IPS DF 4.7 (cell line): ENCODE results near the gene LRRC59.

Experiments
- DNase-seq: peaks from one replicate; pipeline ENCODE4 v3.0.0-alpha.2; 2013; ENCODE audit warnings: low spot score; ENCODE audit errors: extremely low read depth

Gene LRRC59

DNA sequence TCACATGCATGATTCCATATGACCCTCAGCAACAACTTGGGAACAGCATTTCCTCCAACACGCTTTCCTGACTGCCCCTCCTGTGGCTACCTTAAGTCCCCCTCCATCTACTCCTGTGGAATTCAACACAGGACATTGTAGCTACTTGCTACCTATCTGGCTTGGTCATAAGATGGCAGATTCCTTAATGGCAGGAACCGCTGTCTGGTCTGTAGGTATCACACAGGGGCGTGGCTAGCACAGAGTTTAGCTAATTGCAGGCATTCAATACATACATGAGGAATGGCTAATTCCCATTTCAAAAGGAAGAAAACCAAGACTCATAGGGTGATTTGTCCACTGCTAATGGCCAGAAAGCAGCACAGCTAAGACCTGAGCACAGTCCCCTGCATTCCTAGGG lies 8.6 kb downstream of the LRRC59 start:
- DNase-seq, result no peak

DNA sequence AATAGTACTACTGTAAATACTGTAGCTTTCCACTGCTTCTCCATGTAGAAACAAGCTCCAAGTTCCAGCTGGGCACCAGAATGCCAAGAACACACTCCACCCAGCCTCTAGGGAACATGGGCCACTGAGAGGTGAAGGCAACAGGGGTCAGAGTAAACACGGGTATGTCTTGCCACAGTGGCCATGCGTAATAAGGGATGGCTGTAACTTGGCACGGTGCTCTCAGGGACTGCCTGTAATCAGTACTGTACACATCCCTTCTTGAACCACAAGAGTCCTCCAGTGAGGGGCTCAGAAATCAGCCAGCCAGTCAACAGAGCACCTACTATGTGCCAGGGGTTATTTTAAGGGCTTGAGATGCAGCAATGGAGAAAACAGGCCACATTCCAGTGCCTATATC lies 10.8 kb downstream of the LRRC59 start:
- DNase-seq, result no peak

DNA sequence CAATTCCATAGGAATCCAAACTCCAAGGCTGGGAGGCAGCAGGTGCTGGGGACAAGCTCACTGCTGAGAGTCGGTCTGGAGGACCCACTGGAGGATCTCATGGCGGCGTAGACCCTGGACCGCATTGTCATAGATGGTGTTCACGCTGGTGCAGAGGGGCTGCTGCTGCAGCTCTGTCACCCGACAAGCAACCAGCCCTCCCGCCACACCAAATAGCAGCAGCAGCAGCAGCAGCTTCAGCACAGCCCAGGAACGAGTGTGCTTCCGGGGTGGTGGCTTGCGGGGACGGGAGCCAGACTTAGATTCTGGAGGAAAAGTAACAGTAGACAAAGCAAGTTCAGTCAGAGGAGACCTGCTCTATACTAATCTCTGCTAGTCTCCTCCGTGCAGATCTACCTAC lies 14.4 kb downstream of the LRRC59 start:
- DNase-seq, result no peak

DNA sequence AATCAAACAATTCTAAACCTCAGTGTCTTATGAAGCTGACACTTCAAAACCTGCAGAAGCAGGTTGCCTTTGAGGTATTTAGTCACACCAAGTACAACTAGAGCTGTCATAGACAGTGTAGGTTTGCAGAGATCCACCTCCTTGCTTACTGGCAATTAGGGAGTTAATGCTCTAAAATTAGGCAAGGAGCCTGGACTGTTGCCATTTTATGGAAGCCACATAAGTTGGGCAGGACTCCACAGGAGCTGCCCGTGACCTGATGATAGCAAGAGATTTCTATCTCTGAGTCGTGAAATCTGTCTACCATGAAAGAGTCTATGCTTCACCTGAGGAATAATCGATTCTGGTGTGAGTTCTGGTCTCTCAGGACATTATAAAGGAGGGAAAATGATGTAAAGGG lies 15.4 kb downstream of the LRRC59 start:
- no peak for DNase-seq

DNA sequence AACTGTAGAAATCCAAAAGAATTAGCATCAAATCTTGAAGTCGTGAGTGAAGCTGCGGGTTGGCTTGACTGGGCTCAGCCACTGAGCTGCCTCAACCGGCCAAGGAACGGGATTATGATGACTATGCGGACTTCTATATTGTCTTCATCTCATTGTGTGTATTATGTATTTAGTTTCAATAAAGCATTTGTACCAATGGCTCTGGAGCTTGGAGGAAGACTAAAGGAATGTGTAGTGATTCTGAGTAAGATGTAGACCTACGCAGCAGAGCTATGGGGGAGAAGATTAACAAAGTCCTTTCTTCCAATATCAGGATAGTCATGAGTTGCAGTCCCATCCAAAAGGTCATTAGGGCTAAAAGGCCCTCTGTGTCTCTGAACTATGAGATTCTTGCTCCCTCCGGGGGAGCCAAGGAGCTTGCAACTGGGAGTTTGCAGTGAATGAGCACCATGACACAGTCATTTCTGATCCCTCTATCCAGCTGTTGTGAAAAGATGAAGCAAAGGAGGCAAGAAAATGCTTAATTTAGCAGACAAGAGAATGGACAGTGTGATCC lies 16.0 kb downstream of the LRRC59 start:
- DNase-seq, result no peak

DNA sequence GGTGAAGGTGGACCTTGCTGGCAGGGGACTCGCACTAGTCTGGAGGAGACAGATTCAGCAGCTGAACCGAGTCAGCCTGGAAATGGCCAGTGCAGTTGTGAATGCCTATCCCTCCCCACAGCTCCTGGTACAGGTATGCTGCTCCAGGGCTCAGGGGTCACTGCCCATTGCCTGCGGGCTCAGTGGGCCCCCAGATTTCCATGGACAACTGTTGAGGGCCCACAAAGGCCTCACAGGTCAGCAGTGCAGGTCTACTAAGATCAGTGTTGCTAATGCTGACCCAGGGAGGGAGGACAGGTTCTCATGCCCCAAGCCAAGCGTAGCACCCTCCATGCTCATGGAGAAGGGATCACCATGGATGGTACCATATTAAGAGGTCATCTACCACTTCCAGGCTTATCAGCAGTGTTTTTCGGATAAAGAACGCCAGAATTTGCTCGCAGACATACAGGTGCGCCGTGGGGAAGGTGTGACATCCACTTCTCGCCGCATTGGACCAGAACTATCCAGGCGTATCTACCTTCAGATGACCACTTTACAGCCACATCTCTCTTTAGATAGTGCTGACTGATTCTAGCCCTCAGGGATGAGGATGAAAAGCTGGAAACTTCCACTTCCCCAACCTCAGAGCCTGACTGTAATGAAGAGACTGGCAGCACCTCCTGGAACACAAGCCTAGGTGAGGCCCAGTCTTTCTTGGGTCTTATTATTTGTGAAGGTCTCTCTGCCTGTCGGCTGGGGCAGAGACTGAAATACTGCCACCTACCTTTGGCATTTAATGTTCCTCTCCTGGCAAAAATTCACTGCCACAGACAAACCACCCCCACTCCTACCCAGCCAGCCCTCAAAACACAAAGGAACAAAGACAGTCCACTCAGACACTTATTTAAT lies 16.7 kb downstream of the LRRC59 start:
- no peak for DNase-seq

DNA sequence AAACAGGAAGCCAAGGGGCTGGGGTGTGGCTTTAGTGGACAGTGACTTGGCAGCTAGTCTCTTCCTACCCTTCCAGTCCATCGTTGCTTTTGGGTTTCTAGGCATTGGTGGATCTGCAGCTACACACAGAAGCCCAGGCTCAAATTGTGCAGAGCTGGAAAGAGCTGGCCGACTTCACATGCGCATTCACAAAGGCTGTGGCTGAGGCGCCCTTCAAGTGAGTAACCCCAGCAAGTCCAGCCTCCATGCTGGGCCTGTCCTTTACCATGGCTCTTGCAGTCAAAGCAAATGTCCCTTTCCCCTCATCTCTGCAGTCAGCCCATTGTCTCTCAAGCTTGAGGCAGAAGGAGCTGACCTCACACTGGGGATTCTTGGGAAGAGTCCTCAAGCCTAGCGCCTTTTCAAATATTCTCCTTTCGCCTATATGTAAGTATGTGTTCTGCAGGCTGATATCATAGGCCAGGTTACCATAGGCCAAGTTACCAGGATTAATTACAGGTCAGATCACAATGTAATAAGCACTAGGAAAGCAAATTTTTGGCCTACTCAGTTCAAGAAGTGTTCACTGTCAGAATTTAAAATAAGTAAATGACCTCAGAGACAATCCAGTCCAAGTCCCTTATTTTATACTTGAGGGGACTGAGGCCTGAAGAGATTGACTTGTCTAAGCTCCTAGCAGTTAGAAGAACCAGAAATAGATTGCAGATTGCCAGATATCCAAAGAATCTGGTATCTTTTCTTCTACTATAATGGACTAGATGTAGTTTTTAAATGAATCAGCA lies 17.8 kb downstream of the LRRC59 start:
- DNase-seq, result no peak

DNA sequence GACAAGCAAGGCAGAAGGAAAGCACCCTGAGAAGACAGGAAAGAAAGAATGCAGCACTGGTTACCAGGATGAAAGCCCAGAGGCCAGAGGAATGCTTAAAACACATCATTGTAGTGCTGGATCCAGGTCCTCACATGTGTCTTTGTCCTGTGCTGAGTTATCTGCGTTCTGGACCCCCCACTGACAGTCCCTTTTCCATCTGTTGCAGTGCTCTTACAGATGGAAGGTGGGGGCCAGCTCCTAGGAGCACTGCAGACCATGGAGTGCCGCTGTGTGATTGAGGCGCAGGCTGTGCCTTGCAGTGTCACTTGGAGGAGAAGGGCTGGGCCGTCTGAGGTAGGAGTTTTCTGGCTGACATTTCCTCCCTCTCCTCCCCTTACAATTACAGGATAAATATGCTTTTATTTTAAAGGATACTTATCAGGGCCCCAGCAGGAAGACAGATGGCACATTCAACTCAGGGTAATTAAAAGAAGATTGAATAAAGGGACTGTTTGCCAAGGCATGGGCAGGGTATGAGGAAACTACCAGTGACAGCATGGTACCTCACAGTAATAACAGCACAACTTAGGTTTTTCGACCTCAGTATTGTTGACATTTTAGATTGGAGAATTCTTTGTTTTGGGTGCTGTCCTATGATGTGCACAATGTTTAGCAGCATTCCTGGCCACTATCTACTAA lies 21.3 kb downstream of the LRRC59 start:
- no peak for DNase-seq

DNA sequence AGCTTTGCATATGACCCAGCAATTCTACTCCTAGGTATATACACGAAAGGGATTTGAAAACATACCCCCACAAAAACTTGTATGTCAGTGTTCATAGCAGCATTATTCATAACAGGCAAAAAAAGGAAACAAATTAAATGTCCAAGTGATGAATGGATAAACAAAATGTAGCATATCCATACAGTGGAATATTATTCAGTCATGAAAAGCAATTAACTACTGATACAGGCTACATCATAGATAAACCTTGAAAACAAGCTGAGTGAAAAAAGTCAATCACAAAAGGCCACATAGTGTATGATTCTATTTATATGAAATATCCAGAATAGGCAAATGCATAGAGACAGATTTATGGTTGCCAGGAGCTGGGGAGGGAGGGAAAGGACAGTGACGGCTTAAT lies 23.6 kb downstream of the LRRC59 start:
- DNase-seq, result no peak

DNA sequence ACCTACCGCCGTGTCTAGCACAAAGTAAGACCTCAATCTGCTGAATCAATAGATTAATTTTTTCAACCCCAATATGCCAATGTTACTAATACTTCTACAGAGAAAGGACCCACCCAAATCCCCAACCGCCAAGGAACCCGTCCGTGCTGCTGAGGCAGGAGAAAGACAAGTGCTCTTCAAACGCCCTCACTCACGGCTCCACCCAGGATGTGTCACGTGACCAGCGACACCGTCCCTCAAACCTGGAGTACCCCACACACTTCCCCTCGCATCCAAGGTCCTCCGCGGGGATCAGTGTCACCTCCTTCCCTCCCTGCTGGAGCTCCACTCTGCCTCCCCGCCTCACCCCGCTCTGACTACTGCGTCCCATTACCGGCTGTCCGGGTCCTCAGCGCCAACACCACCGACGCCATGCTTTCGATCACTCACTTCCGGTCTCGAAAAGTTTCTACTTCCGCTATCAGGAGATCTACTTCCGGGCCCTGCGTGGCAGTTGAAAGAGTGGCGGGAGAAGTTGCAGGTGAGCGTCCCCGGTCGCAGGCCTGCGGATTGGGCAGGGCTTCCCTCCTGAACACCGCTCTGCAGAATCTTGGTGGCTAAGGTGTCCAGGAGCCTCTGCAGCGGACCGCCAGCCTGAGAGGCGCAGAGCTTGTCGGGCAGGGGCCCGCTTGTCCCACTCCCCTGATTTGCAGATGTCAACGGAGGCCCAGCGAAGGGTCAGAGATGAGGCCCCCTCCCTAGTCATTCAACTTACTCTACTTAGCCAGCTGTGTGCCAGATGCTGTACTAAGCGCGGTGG lies 24.4 kb downstream of the LRRC59 start, which contains the start of the genes EME1 and MRPL27:
TSS of gene EME1 (plus strand) at position 472 of the 799 bp plus-strand sequence. CDS start 1,980 bp downstream, outside the sequence.
TSS of gene MRPL27 (minus strand) at position 427 of the 799 bp plus-strand sequence. CDS start at position 413, 14 bp downstream.
- peak; percentile 66 for DNase-seq

DNA sequence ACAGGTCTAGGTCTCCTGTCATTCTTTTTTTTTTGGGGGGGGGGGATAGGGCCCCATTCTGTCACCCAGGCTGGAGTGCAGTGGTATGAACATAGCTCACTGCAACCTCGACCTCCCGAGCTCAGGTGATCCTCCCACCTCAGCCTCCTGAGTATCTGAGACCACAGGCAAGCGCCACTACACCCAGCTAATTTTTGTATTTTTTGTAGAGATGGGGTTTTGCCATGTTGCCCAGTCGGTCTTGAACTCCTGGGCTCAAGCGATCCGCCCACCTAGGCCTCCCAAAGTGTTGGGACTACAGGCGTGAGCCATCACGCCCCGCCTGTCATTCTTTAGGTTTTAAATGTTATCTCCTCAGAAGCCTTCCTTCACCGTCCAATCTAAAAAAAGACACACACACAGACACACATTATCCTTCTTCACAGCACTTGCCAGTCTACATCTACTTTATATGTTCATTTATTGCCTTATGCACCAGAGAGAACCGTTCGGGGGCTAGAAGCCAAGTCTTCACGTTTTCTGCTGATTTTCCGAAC lies 25.0 kb downstream of the LRRC59 start:
- no peak for DNase-seq

DNA sequence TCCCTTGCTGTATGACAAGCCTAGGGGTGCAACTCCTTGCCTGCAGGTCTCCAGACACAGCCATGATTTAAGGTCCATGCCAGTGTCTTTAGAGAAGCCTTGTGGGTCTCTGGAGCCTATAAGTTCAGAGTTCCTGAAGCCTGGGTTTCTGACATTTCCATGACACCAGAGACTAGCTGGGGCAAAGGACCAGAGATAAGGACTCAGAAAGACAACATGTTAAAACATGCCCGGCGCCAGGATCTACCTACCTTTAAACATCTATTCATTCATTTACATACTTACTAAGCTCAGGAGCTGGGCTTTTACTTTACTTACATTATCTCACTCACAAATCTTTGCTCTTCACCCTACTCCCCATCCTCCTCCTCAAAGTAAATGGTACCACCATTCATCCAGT lies 25.8 kb downstream of the LRRC59 start:
- DNase-seq, result no peak

DNA sequence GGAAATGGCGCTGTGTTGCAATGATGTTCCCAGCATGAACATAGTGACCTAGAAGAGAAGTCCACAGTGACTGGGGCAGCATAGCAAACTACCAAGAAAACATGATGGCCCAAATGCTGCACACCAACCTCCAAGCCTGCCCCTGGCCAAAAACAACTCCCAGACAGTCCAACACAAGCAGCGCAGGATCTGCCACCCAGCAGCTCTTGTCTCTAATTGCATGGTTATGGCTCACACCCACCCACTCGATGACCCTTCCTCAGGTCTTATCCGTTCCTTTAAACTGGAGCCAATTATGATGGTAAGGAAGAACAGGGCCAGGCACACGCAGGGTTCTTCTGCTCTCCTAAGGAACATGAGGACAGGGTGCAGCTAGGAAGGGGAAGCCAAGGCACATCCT lies 27.3 kb downstream of the LRRC59 start:
- no peak for DNase-seq

DNA sequence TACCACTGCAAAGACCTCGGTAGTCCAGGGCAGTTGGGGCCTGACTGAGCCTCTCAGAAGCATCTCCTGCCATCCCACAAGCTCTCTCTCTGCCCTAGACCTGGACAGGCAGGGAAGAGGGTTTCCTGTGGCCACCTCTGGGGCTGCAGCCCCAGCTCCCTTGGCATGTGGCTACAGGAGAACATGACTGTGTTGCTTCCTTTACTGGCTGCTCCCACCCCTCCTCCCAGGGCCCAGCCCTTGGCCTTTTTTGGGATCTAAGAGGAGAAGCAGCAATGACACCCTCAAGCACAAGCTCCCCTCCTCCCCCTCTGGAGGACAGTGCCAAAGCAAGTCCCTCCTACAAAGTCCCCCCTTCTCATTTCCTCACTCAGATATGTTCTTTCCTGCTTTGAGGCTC lies 29.9 kb downstream of the LRRC59 start:
- DNase-seq, result no peak

DNA sequence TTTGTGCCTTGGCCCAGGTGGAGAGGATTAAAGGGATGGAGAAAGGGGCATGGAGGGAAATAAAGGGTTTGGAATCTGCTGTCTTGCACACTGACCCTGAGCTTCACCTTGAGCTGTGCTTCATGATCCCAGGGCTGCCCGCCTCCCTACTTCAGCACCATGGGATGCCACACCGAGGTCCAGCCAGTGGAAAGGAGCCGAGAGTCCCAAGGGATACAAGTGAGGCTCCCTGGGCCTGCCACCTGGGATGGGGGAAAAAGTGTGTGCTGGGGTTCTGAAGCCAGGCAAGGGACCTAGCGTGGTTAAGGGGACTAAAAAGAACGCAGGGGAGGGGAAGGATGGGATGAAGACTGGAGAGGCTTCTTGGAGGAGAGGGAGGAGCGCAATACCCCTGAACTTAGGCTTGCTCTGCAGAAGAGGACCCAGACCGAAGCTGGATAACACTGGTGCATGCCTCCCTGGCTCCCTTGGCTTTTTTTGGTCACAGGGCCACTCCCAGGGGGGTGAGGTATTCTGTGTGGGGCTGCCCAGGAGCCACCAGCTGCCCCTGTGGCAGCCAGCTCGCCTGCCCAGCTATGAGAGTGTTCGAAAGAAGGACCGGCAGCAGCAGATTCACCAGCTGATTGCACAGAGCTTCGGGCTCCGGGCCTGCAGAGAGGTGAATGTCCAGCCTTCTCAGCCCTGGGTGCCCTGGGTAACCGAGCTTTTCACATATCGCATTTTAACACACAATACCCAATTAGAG lies 31.5 kb downstream of the LRRC59 start:
- DNase-seq, result no peak

DNA sequence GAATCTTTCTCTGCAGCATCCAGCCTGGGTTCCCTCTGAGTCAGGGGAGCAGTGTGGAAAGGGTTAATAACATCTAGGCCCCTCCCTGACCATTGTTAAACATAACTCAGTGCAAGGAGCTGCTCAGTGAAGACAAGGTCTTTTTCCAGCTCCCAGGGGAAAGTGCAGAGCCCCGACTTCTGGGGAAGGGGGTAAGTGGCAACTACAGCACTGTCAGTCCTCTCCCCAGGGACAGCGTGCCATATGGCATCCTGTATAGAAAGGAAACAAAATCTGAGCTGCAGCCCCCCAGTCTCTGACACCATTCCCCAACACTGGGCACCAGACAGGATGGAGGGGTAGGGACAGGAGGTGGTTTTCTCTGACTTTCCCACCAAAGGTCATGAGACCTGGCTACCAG lies 32.2 kb downstream of the LRRC59 start:
- no peak for DNase-seq

DNA sequence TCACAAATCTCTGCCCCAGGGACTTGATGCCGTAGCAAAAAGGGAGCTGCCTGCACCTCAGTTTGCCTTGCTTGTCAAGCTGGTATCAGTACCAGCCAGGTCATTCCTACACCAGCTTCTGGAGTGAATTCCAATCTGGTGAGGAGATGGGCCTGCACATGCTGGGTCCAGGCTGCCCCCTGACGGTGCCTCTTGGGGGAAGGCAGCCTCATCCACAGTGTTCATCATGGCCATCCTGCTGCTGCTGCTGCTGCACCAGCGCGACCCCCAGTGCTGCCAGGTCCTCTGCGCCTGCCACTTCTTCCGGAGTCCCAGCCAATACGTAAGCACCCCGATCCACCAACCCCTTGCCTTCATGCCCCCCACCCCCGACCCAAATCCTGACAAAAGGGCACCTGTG lies 32.6 kb downstream of the LRRC59 start:
- no peak for DNase-seq

DNA sequence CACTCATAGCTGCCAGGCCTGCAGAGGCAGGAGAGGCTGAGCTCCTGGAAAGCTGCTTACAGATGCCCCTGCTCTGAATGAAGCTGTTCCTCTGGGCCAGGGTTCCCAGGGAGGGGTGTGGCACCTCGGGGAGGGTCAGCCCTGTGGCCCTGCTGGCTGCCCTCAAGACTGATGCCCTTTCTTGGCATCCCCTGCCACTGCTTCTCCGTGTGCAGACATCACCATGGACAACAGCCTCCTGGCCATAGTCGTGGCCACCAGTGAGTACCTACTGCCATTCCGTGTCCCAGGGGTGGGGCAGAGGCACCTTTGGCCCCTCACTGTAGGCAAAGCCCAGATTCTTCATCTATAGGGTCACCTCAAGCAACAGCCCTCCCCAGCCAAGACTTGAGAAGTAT lies 33.3 kb downstream of the LRRC59 start:
- DNase-seq, result no peak

DNA sequence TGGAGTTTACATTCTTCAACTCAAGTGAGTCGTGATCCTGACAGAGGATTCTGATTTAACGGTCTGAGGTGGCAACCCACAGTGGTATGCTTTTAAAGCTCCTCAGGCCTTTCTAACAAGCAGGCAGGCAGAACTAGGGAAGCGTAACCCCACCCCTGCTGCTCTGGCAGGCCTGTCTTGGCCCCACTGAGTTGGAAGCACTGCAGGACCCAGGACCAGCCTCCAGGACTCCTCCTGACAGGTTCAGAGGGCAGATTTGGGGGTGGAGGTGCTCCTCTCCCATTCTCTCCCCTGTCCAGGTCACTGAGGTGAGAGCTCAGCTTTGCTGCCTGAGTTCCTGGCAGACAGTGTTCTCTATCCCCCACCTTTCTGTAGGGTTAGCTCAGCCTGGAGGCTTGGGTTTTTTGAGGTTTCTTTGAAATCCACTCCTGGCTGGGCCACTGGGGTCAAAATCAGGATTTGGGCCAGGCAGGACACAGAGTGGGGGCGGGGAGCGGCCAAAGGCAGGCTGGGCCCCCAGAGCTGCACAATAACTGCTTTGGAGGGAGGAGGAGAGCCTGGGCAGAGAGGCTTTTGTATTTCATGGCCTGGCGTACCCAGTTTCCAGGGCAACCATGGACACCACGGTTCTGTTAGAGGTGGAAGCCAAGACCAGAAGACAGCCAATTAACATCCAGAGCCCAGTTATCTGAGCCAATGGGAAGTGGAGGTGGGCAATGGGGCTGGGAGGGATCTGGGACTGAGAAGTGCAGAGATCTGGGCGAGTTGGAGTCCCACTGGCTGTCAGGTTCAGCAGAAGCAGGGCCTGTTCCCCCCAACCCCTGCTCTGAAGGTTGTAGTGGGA lies 33.9 kb downstream of the LRRC59 start:
- DNase-seq, result peak; percentile 83
